ENCODE data around the gene TMEM270. TPM values are rescaled to one million over a fixed set of nuclear protein-coding genes. Genes with fewer than 3 reads are reported as not detected.

The TMEM270 gene
- total RNA-seq, 1 donor from 2014 or later: not detected

DNA sequence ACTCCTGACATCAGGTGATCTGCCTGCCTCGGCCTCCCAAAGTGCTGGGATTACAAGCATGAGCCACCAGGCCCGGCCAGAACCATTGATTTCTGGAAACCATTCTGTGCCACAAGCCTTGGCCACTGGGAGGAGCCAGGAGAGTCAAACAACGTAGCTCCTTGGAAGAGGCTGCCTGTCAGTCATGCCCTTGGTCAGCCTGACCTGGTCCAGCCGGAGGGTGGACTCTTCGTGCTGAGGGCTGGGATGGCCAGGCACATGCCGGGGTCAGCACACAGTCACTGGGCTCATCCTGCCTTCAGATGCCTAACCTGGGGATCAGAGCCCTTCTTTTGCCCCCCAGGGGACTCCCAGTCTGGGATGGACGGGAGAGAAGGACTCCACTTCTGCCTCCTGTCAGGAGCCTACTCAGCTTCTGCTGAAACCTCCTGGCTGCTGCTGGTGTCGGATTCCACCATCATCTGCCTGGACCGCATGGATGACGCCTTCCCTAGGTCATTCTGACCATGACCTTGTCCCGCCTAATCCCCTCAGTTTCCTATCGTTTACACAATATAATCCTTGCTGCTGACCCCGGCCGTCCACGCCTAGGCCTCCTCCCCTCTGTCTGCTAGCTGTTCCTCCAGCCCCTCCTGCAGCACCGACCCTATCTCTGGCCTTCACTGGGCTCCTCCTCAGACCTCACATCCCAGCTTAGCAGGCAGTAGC lies 30.4 kb downstream of the TMEM270 start:
- no peak overlapping the region for H3K4me3 Mint-ChIP-seq
- H3K4me1 Mint-ChIP-seq: peaks cover 64% of the 10 kb centered on the region
- H3K27ac Mint-ChIP-seq: no peak overlapping the region

DNA sequence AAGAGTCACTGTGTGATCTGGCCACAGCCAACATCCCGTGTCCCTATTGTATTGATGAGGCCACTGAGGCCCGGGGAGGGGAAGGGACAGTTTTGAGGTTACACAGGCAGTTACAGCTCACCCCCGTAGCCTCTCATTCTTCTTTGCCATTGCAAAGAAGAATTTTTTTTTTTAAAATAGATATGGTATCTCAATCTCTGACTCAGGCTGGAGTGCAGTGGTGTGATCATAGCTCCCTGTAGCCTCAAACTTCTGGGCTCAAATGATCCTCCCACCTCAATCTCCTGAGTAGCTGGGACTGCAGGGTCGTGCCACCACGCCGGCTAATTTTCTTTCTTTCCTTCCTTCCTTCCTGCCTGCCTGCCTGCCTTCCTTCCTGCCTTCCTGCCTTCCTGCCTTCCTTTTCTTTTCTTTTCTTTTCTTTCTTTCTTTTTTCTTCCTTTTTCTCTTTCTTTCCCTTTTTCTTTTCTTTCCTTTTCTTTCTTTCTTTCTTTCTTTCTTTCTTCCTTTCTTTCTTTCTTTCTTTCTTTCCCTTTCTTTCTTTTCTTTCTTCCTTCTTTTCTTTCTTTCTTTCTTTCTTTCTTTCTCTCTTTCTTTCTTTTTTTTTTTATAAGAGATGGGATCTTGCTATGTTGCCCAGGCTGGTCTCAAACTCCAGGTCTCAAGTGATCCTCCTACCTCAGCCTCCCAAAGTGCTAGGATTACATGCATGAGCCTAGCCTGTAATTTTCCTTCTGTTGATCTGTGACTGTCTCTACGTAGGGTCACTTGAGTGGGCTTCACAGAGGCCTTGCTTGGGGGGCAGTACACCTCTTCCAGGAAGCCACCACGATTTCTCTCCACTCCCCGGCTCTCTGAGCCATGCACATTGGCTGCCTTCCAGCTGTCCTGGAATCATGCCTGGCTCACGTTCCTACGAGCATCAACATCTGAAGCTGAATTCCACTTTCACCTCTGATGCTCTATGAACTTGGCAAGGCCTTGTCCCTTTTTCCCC lies 31.3 kb downstream of the TMEM270 start:
- Mint-ChIP-seq H3K27ac (peak overlapping the region; percentile 72), H3K27me3 (ENCODE audit: low read depth) (no peaks in the 10 kb centered on the region), H3K36me3 (peaks cover 11% of the 10 kb centered on the region), H3K4me1 (peaks cover 54% of the 10 kb centered on the region), H3K9me3 (peaks cover 17% of the 10 kb centered on the region), H3K4me3 (no peak overlapping the region)
- TF ChIP-seq, protein P1, sequence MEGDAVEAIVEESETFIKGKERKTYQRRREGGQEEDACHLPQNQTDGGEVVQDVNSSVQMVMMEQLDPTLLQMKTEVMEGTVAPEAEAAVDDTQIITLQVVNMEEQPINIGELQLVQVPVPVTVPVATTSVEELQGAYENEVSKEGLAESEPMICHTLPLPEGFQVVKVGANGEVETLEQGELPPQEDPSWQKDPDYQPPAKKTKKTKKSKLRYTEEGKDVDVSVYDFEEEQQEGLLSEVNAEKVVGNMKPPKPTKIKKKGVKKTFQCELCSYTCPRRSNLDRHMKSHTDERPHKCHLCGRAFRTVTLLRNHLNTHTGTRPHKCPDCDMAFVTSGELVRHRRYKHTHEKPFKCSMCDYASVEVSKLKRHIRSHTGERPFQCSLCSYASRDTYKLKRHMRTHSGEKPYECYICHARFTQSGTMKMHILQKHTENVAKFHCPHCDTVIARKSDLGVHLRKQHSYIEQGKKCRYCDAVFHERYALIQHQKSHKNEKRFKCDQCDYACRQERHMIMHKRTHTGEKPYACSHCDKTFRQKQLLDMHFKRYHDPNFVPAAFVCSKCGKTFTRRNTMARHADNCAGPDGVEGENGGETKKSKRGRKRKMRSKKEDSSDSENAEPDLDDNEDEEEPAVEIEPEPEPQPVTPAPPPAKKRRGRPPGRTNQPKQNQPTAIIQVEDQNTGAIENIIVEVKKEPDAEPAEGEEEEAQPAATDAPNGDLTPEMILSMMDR (IDR thresholded peaks at IDR 0.05; ENCODE audit: unreplicated experiment): no peak
- no peak for DNase-seq (ENCODE audit: low spot score in 2 of 2, unreplicated experiment in 2 of 2)

More for the DNA sequence above, 30.4 kb downstream of the TMEM270 start:
- Mint-ChIP-seq H3K27me3 (ENCODE audit: low read depth) (no peaks in the 10 kb centered on the region), H3K36me3 (peaks cover 4% of the 10 kb centered on the region), H3K9me3 (peaks cover 9% of the 10 kb centered on the region)
- TF ChIP-seq, protein P1 (IDR thresholded peaks at IDR 0.05; ENCODE audit: unreplicated experiment): no peak
- DNase-seq (ENCODE audit: low spot score in 2 of 2, unreplicated experiment in 2 of 2): no peak

DNA sequence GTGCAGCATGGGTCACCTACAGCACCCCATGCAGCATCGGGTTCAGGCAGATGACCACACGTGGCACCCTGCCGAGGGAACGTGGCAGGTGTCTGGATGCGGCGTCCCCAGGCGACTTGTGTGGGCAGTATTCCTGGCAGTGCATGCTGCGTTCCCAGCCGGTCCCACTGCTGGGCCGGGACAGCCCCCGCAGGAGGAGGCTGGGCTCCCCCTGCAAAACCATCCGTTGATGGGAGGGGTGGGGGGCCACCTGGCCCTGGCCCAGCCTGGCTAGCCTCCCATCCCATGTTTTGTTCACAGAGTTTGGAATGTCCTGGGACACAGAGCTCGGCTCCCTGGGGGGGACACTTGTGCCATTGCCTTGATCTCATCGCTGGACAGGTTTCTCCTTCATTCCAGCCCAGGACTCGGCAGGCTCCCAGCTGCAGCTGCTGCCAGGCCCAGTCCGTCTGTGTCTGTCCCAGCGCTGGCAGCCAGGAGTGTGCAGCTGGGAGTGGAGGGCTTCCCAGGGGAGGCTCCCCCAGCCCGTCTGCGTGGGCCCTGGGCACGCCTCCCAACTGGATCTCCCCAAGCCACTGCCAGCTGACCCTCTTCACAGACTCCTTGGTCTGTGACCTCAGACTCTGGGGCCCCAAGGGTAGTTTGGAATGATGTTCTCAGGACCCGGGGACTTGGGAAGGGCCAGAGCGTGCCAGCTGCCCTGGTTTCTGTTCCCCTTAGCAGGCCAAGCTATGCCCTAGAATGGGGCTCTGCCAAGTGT lies 32.6 kb downstream of the TMEM270 start:
- Mint-ChIP-seq H3K9me3 (peaks cover 18% of the 10 kb centered on the region), H3K36me3 (peaks cover 14% of the 10 kb centered on the region), H3K4me3 (no peak overlapping the region), H3K27me3 (ENCODE audit: low read depth) (no peaks in the 10 kb centered on the region), H3K27ac (no peak overlapping the region), H3K4me1 (peaks cover 49% of the 10 kb centered on the region)
- no peak for DNase-seq (ENCODE audit: low spot score in 2 of 2, unreplicated experiment in 2 of 2)
- TF ChIP-seq, protein P1 (IDR thresholded peaks at IDR 0.05; ENCODE audit: unreplicated experiment): no peak

DNA sequence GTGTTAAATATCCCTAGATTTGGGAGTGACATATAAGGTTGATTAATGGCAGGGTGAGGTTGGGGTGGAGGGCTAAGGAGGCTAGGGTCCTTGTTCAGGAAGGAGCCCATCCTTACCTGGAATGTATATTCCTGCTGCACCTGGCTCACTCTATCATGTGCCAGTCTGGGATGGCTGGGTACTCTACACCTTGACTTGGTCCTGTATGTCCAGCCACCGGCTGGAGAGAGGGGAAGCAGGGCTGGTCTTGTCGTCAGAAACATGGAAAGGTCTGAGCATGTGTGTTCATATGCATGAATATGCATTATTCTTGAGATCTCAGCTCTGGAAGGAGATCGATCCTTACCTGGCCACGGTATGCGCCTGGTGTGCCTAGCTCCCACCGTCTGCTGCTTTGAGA lies 33.2 kb downstream of the TMEM270 start:
- Mint-ChIP-seq H3K27me3 (ENCODE audit: low read depth) (no peaks in the 10 kb centered on the region), H3K4me3 (no peak overlapping the region), H3K27ac (peak overlapping the region; percentile 69), H3K36me3 (peaks cover 14% of the 10 kb centered on the region), H3K9me3 (peaks cover 18% of the 10 kb centered on the region), H3K4me1 (peaks cover 44% of the 10 kb centered on the region)
- TF ChIP-seq, protein P1 (IDR thresholded peaks at IDR 0.05; ENCODE audit: unreplicated experiment): no peak
- no peak for DNase-seq (ENCODE audit: low spot score in 2 of 2, unreplicated experiment in 2 of 2)

Data from mesothelial cell of epicardium (in vitro differentiated cells).